Activated CD4-positive, alpha-beta memory T cell treated with anti-CD3 and anti-CD28 coated beads, Interleukin-2, amount 10 ng/mL, durations not matched to agents 7 days and 5 days (primary cell): ENCODE data around the gene FAM50A. TPM values are rescaled to one million over a fixed set of nuclear protein-coding genes. Genes with fewer than 3 reads are reported as not detected.

ENCODE experiments used
- total RNA-seq, 2 experiments: library from RNA; stranded (reverse); gene quantifications; one replicate each; pipeline ENCODE4 v1.2.3, GENCODE V29; 2021

The FAM50A gene
- total RNA-seq, 2 experiments from 2014 or later: 62.4 to 65.4 TPM

Other genes with a start within 250 kb of the FAM50A start
- gene OPN1MW2, start 224.4 kb upstream of the FAM50A start, total RNA-seq: not detected
- not detected for gene OPN1MW3, start 186.6 kb upstream of the FAM50A start, total RNA-seq
- not detected for gene TEX28, start 149.0 kb upstream of the FAM50A start, total RNA-seq
- gene TKTL1, start 148.3 kb upstream of the FAM50A start, total RNA-seq: 1 to 10 TPM in 1 of 2 experiments, under 1 TPM in 1; 0.85 to 2.0 TPM
- gene FLNA, start 69.5 kb upstream of the FAM50A start, total RNA-seq: 1,000 to 10,000 TPM; 1,571 to 1,579 TPM
- 10 to 100 TPM; 65.5 to 66.0 TPM for gene EMD, start 64.8 kb upstream of the FAM50A start, total RNA-seq
- 1,000 to 10,000 TPM; 2,958 to 2,962 TPM for gene RPL10, start 45.8 kb upstream of the FAM50A start, total RNA-seq
- gene DNASE1L1, start 34.9 kb upstream of the FAM50A start, total RNA-seq: 10 to 100 TPM; 23.3 to 23.7 TPM
- gene TAFAZZIN, start 32.6 kb upstream of the FAM50A start, total RNA-seq: 10 to 100 TPM; 93.7 to 93.9 TPM
- gene ATP6AP1, start 15.5 kb upstream of the FAM50A start, total RNA-seq: 10 to 100 TPM; 52.3 to 53.2 TPM
- 100 to 1,000 TPM; 114 to 117 TPM for gene GDI1, start 7.0 kb upstream of the FAM50A start, total RNA-seq
- gene PLXNA3, start 14.1 kb downstream of the FAM50A start, total RNA-seq: 10 to 100 TPM; 49.3 to 52.8 TPM
- 10 to 100 TPM; 28.1 to 29.9 TPM for gene LAGE3, start 35.1 kb downstream of the FAM50A start, total RNA-seq
- 10 to 100 TPM; 44.5 to 47.3 TPM for gene UBL4A, start 42.5 kb downstream of the FAM50A start, total RNA-seq
- 10 to 100 TPM; 27.0 to 27.6 TPM for gene SLC10A3, start 46.5 kb downstream of the FAM50A start, total RNA-seq
- gene FAM3A, start 72.1 kb downstream of the FAM50A start, total RNA-seq: 10 to 100 TPM; 24.9 to 29.0 TPM
- 10 to 100 TPM; 62.7 to 64.4 TPM for gene G6PD, start 102.7 kb downstream of the FAM50A start, total RNA-seq
- 10 to 100 TPM; 51.9 to 54.0 TPM for gene IKBKG, start 103.5 kb downstream of the FAM50A start, total RNA-seq
- gene CTAG1A, start 141.0 kb downstream of the FAM50A start, total RNA-seq: not detected
- gene CTAG1B, start 175.1 kb downstream of the FAM50A start, total RNA-seq: not detected
- gene CTAG2, start 209.4 kb downstream of the FAM50A start, total RNA-seq: not detected